Activated CD4-positive, alpha-beta T cell treated with anti-CD3 and anti-CD28 coated beads for 48 hours (primary cell): ENCODE data around the gene HYDIN.
A peak's percentile ranks its signal among the peaks of the same experiment; 100 is the strongest.

Source experiments
- DNase-seq: peaks from one replicate; pipeline ENCODE4 v3.0.0-alpha.2; 2020

The HYDIN gene

GRCh38 chr16:71230122-71230845, at the start of gene HYDIN:
TSS of gene HYDIN (minus strand) at chr16:71230722. CDS start at chr16:71186895, 43,827 bp downstream.
- DNase-seq = peak; percentile 55

- DNase-seq = no peak
Observed at GRCh38 chr16:71276589-71277334, 46.2 kb upstream of the HYDIN start.

DNA sequence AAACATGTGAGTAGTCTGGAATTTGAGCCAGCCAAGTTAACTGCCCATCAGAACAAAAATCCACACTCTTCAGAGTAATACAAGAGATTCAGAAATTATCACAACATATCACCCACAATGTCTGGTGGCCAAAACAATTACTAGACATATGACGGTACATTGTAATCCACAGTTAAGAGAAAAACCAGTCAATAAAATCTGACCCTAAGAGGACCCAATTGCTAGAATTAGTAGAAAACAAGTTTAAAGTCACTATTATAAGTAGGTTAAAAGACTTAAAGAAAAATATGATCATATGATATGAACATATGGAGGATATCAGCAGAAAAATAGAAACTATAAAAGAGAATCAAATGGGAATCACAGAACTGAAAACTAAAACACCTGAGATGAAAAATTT, 42.9 kb upstream of the HYDIN start:
- no peak for DNase-seq

GRCh38 chr16:71264299-71264698, 33.8 kb upstream of the HYDIN start:
- DNase-seq = no peak

DNA sequence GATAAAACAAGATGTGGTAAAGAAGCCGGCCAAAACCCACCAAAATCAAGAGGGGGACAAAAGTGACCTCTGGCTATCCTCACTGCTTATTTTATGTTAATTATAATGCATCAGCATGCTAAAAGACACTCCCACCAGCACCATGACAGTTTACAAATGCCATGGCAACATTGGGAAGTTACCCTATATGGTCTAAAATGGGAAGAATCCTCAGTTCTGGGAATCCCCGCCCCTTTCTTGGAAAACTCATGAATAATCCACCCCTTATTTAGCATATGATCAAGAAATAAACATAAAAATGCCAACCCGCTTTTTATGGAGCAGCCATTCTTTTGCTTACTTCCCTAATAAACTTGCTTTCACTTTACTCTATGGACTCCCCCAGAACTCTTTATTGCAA, 33.1 kb upstream of the HYDIN start:
- DNase-seq = no peak

- DNase-seq = no peak
Observed at GRCh38 chr16:71262391-71262790, 31.9 kb upstream of the HYDIN start.

DNA sequence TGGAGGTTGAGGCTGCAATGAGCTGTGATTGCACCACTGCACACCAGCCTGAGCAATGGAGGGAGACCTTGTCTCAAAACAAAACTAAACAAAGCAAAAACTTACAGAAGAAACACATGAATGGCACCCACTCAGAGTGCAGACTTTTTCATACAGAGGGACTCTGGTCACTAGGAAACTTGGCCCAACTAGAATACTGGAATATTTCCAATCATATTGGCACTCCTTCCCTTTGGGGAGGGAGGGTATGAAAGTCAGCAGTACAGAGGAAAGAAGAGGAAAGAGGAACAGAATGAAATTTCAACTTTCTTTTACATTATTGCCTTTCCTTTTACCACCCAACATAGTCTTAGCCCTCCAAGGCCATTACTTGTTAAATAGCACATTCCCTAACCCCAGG, 30.5 kb upstream of the HYDIN start:
- DNase-seq = no peak

DNA sequence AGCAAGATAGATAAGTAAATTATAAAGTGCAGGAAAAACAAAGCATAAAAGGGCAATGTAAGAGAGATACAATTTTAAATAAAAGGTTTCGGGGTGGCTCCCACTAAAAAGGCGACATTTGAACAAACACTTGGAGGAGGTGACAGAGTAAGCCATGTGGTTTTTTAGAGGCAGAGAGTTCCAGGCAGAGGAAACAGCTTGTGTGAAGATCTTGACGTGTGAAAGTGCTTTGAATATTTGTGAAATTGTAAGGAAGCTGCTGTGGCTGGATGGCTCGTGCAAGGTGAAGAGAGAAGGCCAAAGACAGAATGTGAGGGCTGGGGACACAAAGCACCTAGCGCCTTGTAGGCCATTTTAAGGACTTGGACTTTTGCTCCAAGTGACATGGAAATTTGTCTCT, 28.6 kb upstream of the HYDIN start:
- DNase-seq = no peak

GRCh38 chr16:71258372-71258771, 27.9 kb upstream of the HYDIN start:
- DNase-seq = no peak

DNA sequence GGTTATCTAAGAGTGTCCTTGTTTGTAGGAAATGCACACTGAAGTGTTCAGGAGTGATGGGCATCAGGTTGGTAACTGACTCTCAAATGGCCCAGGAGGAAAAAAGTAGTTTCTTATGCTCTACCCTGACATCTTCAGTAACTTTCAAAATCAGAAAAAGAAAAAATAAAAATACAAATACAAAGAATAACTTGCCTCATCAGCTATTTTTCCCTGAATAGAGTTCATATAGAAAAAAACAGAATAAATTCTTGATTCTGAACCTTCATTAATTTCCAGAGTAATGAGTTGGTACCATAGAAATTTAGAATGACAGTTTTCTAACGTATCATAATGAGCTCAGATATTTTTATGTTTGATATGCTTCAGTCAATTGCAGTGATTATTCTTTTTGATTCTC, 27.2 kb upstream of the HYDIN start:
- DNase-seq = no peak

DNA sequence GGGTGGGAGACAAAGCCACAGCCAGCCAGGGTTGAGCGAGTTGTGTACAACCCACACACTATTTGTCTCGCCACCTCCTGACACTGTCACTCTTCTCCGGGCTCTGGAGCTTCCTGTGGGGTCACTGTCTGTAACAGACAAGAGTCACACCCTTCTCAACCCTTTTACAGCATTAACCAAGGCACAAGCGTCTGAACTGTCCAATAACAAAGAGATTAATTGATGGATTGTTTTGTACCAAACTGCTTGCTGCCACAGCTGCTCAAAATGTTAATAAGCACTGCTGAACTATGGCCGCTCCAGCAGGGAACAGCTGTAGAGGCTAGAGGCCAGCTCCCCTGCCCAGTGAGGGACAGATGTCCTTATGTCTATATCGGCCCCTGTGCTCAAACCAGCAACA, 25.2 kb upstream of the HYDIN start:
- no peak for DNase-seq

DNA sequence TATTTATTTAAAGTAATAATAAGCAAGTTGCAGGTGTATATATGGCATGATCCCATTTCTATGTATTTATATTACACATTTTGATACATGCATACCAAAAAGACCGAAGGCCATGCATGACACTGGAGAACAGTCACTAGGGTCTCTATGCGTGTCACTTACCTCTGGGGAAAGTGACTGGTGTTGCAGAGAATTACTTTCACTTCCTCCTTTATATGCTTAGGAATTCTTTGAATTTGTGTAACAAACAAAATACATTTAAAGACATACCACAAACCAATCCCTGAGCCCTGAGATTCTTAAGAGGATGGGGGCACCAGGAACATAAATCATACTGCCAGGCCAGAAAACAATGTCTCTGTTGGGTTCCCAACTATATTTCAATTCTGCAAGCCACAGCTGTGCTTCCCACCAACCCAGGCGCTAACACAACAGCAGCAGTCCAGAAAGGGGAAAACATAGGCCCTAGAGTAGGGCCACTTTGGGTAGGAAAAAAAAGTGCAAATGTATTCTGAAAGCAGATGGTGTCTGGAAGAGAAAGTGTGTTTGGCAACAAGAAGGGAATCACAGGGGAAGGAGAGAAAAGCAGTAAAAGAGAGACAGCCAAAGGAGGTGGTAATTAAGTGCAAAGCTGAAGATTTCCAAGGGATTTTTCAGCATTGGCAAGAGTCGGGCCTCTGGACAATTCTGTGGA, 24.5 kb upstream of the HYDIN start:
- DNase-seq = no peak

GRCh38 chr16:71250461-71251235, 20.1 kb upstream of the HYDIN start:
- no peak for DNase-seq

DNA sequence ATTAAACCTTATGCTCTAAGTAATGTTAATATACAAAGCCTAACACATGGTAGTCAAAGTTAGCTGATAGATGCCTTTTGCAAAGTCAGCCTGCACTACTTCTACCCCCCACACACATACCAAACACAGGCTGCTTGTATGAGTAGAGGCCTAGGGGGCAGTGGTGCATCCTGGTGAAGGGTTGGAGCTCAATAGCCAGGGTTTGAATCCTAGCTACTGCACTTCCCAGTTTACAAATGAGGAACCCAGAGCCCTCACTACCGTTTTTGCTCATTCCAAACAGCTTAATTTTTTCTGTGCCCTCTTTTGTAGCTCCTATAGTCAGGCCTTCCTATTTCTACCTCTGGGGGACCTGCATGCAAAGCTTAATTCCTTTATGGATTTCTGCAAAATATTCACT, 18.9 kb upstream of the HYDIN start:
- DNase-seq = no peak

- no peak for DNase-seq
Observed at GRCh38 chr16:71247478-71247877, 17.0 kb upstream of the HYDIN start.

GRCh38 chr16:71246309-71246708, 15.8 kb upstream of the HYDIN start:
- no peak for DNase-seq

DNA sequence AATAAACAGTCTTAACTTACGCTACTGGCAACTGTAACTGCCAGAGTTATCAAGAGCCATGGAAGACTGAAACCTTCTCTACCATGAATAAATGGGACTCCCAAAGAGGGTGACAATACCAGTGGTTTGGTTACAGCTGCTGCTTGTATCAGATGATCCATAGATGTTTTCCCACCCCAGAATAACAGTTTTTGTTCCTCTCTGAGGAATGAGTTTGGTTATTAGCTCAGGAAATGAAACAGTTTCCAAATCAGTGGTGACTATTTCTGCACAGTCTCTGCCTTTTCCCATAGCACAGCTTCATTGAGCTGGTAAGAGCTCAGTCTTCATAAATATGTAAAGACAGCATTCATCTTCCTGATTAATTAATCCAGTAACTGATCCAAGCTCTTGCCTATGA, 14.0 kb upstream of the HYDIN start:
- DNase-seq = no peak

DNA sequence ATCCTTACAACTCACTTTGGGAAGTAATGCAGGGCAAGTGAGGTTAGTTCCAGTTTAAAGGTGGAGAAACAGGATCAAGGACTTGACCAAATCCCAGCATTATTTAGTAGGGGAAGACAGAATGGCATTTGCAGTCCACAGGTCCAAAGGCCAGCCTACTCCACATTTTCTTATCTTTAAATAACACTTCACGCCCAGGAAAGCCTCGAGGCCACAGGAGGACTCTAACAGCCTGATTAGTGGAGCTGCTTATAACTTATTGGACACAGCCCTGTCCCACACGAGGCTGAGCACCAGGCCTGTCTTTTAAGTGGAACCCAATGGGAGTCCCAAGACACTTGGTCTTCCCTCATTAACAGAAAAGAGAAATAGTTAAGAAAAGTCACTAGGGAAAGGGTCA, 12.1 kb upstream of the HYDIN start:
- no peak for DNase-seq

DNA sequence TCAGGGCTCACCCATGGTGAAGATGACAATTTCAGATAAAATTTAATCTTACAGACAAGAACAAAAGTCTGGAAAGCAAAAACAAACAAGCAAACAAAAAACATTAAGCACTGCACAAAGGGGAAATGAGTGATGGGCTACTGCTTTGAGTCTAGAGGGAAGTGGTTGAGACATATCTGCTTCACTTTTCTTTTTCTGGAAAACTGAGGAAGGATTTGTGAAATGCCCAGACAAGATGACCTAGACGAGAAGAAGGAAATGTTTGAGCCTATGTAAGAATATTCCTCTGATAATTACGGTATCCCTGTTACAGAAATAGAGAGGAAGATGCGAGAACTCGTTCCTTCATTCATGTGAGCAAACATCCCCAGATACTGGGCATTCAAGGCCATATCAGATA, 11.5 kb upstream of the HYDIN start:
- DNase-seq = no peak

DNA sequence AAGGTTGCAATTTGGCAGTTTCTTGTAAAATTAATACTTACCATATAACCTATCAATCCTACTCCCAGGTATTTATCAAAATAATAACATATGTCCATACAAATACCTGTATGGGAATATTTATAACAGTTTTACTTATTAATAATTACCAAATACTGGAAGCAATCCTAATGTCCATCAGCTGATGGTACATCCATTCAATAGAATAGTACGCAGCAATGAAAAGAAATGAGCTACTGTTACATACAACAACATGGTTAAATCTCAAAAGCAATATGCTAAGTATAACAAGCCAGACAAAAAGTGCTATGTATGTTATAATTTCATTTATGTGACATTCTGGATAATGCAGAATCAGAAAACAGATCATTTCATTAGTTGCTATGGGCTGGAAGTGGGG, 1.2 kb downstream of the HYDIN start:
- DNase-seq = no peak

DNA sequence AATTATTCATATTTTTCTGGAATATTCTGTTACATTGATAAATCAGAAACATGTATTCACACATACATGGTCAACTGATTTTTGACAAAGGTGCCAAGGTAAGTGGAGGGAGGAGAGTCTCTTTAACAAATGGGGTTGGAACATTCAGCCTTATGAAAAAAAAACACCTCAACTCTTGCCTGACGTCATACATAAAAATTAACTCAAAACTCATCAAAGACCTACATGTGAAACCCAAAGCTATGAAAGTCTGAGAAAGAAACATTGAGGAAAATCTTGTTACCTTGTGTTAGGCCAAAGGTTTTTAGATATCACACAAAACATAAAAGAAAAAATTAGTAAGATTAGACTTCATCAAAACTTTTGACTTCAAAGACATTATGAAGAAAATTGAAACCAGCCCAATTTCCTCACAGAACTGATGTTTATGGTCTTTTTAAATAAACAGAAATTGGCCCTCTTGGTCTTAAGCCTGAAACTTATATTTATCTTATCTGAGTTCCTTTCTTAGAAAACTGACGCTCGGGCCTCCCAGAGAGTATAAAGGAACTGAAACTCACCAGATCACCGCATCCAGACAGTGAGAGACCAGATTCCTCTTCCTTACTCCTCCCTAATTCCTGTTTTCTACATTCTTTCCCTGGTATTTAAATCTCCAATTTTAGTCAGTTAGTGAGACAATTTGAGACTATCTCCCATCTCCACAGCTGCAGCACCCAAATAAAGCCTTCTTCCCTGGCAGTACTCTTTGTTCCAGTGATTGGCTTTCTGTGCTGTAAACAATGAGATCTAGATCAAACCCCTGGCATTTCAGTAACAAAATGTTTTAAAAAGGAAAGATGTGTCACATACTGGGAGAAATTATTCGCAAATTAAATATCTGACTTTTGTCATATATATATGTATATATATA, 4.0 kb downstream of the HYDIN start:
- no peak for DNase-seq

DNA sequence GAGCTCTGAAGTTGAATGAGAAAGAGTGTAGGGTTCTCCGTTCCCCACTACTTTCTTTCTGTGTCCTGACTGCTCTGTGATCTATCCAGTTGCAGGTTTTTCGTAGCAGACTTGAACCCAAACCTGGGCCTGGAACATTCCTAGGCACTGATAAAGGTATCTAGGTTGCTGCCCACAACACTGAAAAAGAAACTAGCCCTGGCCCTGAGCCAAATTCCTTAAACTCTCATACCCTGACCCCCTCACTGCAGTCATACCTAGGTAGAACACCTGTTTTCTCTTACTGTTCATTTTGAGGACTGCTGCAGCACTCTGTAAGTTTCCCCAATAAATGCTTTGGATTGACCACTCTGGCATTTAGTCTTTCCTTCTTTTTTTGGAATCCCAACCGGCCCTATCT, 5.4 kb downstream of the HYDIN start:
- no peak for DNase-seq
